Hepatocyte (in vitro differentiated cells): ENCODE data around the gene TPPP2.

Source experiments
- EZH2 ChIP-seq: fragments of 200-600 bp; sonication (generic); IDR thresholded peaks from 2 replicates; pipeline ENCODE4 v1.6.1; 2016; ENCODE audit warnings: antibody characterized with exemption, mild to moderate bottlenecking, borderline replicate concordance
- TF ChIP-seq, protein P1 (sequence below): fragments of 200-600 bp; sonication (generic); IDR thresholded peaks from 2 replicates; pipeline ENCODE4 v1.5.1; 2016; ENCODE audit warnings: antibody characterized with exemption, mild to moderate bottlenecking; ENCODE audit not compliant: poor library complexity

DNA sequence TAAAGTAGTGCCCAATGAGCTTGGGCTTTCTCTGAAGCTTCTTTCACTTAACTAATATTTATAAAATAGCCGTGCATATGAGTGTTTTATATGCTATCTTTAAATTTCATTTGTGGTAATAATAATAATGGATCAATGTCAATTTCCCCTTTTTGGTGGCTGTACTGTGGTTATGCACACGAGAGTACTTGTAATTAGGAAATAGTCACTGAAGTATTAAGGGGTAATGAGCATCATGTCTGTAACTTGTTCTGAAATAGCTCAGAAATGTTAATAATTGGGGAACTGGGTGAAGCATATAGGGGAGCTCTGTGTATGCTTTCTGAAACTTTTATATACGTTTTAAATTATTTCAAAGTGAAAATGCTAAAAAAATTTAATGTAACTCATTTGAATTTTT, 20.6 kb downstream of the TPPP2 start:
- TF ChIP-seq, protein P1, sequence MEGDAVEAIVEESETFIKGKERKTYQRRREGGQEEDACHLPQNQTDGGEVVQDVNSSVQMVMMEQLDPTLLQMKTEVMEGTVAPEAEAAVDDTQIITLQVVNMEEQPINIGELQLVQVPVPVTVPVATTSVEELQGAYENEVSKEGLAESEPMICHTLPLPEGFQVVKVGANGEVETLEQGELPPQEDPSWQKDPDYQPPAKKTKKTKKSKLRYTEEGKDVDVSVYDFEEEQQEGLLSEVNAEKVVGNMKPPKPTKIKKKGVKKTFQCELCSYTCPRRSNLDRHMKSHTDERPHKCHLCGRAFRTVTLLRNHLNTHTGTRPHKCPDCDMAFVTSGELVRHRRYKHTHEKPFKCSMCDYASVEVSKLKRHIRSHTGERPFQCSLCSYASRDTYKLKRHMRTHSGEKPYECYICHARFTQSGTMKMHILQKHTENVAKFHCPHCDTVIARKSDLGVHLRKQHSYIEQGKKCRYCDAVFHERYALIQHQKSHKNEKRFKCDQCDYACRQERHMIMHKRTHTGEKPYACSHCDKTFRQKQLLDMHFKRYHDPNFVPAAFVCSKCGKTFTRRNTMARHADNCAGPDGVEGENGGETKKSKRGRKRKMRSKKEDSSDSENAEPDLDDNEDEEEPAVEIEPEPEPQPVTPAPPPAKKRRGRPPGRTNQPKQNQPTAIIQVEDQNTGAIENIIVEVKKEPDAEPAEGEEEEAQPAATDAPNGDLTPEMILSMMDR: no peak
- no peak for TF ChIP-seq EZH2
